Tibial nerve (tissue), 4 donors: Measurements from ENCODE around the gene SETD3. TPM values are rescaled to one million over a fixed set of nuclear protein-coding genes. Genes with fewer than 3 reads are reported as not detected.

Source experiments
- DNase-seq, 2 donors: peaks; one replicate each; pipeline ENCODE4 v3.0.0-alpha.2; 2019; ENCODE audit warnings: low spot score in 2 of 2
- H3K27ac ChIP-seq, 4 donors: fragments of 200-600 bp; sonication (generic) in 3 of 4; one replicate each; pipeline ENCODE4 v1.5.1; 2017 to 2019; ENCODE audit warnings: mild to moderate bottlenecking in 1 of 4
- H3K27me3 ChIP-seq, 2 donors: fragments of 200-600 bp; sonication (generic) in 1 of 2; one replicate each; pipeline versions ENCODE4 v1.5.1 to v1.6.0; 2017 to 2019
- H3K36me3 ChIP-seq, 3 donors: fragments of 200-600 bp; sonication (generic); one replicate each; pipeline ENCODE4 v1.5.1; 2018 to 2019
- H3K4me1 ChIP-seq, 4 donors: fragments of 200-600 bp; sonication (generic) in 3 of 4; one replicate each; pipeline ENCODE4 v1.5.1; 2017 to 2019
- H3K4me3 ChIP-seq, 4 donors: fragments of 200-600 bp; sonication (generic) in 3 of 4; one replicate each; pipeline ENCODE4 v1.5.1; 2017 to 2019; ENCODE audit warnings: mild to moderate bottlenecking in 1 of 4, moderate library complexity in 1 of 4
- H3K9me3 ChIP-seq, 4 donors: fragments of 200-600 bp; sonication (generic) in 3 of 4; one replicate each; pipeline ENCODE4 v1.5.1; 2017 to 2019
- CTCF ChIP-seq, 5 experiments: fragments of 200-600 bp in 3 of 5; fragments of 450-650 bp in 2 of 5; sonication (generic) in 3 of 5; IDR thresholded peaks; one replicate each; pipeline ENCODE4 v1.5.1; 2016 to 2019; ENCODE audit warnings: antibody characterized with exemption in 5 of 5, mild to moderate bottlenecking in 3 of 5, moderate library complexity in 2 of 5
- EP300 ChIP-seq, 2 donors: sonication (generic); formaldehyde crosslinking; IDR thresholded peaks; one replicate each; pipeline ENCODE4 v1.6.1; 2017; ENCODE audit warnings: antibody characterized with exemption in 2 of 2, mild to moderate bottlenecking in 1 of 2
- POLR2A ChIP-seq, 2 donors: fragments of 450-650 bp; IDR thresholded peaks; one replicate each; pipeline ENCODE4 v1.6.1; 2017; ENCODE audit warnings: antibody characterized with exemption in 2 of 2, mild to moderate bottlenecking in 2 of 2, moderate library complexity in 2 of 2
- WGBS, 2 donors: methylation state at CpG; one replicate each; pipeline ENCODE4 v1.1.5; 2018; 5-methylcytosine and 5-hydroxymethylcytosine counted together
- total RNA-seq, 4 donors: library from RNA; depleted of rRNA; stranded (reverse); fragments of >200 nt; gene quantifications; one replicate each; pipeline ENCODE4 v1.1.0, GENCODE V29; 2016

The SETD3 gene
- total RNA-seq, 4 donors from 2014 or later = 63.3 to 118 (median 80.6) TPM

DNA sequence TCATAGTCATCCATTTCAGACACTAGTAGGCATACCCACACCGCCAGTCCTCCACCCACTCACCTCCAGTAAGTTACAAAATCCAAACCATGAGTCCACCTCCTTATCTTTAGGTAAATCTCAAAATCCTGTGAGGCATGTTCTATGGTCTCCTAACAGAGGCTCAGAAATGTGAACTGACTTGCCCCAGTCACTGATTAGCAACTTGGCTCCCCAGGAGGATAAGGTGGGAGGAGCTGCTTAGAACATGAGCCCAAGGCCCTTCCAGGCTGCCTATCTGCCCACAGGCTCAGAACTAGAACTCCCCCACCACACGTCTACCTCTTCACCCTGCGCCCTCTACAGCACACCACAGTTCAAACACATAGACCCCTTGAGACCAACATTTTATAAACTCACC lies 19.9 kb downstream of the SETD3 start:
- TF ChIP-seq CTCF (IDR thresholded peaks at IDR 0.05) (no peak), EP300 (IDR thresholded peaks at IDR 0.05) (no peak), POLR2A (IDR thresholded peaks at IDR 0.05) (no peak)
- Histone ChIP-seq H3K9me3 (no peaks in the 10 kb centered on the region), H3K36me3 (peaks cover 0 to 81% (median 8%) of the 10 kb centered on the region in 3 donors), H3K27ac (no peak overlapping the region), H3K4me1 (no peaks in the 10 kb centered on the region), H3K4me3 (no peak overlapping the region), H3K27me3 (no peaks in the 10 kb centered on the region)
- DNase-seq = no peak
- 84 to 87% methylated on average over 3 of the region's 3 CpGs for WGBS, 2 donors

GRCh38 chr14:99459481-99460100 lies 21.1 kb downstream of the SETD3 start:
- 83 to 86% methylated on average over 5 of the region's 5 CpGs for WGBS, 2 donors
- no peak for TF ChIP-seq EP300 (IDR thresholded peaks at IDR 0.05)
- no peak for TF ChIP-seq CTCF (IDR thresholded peaks at IDR 0.05)
- TF ChIP-seq POLR2A (IDR thresholded peaks at IDR 0.05) = no peak
- Histone ChIP-seq H3K36me3 (peaks cover 0 to 82% (median 8%) of the 10 kb centered on the region in 3 donors), H3K27me3 (no peaks in the 10 kb centered on the region), H3K4me3 (no peak overlapping the region), H3K27ac (no peak overlapping the region), H3K9me3 (no peaks in the 10 kb centered on the region), H3K4me1 (no peaks in the 10 kb centered on the region)
- DNase-seq = no peak

DNA sequence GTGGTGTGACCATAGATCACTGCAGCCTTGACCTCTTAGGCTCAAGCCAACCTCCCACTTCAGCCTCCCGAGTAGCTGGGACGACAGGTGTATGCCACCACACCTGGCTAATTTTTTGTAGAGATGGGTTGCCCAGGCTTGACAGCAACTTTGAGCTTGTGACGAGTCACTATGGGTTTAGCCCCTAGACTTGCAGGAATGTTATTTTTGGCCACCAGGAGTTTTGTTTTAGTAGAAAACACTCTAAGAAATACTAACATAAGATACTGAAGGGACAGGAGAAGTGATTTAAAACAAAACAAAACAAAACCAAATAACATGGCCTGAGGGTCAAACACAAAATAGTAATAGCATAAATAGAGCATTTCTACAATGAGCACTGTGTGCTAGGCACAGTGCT lies 26.4 kb downstream of the SETD3 start:
- H3K4me3 ChIP-seq = no peak overlapping the region
- H3K9me3 ChIP-seq = no peaks in the 10 kb centered on the region
- H3K27ac ChIP-seq = no peak overlapping the region
- TF ChIP-seq EP300 (IDR thresholded peaks at IDR 0.05) (no peak), CTCF (IDR thresholded peaks at IDR 0.05) (no peak), POLR2A (IDR thresholded peaks at IDR 0.05) (no peak)
- DNase-seq = no peak
- H3K4me1 ChIP-seq = no peaks in the 10 kb centered on the region
- H3K36me3 ChIP-seq = peaks cover 0 to 82% (median 4%) of the 10 kb centered on the region in 3 donors
- H3K27me3 ChIP-seq = no peaks in the 10 kb centered on the region
- WGBS, 2 donors = 73% methylated on average over 3 of the region's 3 CpGs

- Histone ChIP-seq H3K27ac (no peak overlapping the region), H3K4me3 (no peak overlapping the region), H3K9me3 (no peaks in the 10 kb centered on the region), H3K4me1 (no peaks in the 10 kb centered on the region), H3K27me3 (no peaks in the 10 kb centered on the region), H3K36me3 (peaks cover 0 to 89% (median 4%) of the 10 kb centered on the region in 3 donors)
- WGBS, 2 donors = 74 to 76% methylated on average over 4 of the region's 4 CpGs
- no peak for DNase-seq
- TF ChIP-seq CTCF (IDR thresholded peaks at IDR 0.05) (no peak), POLR2A (IDR thresholded peaks at IDR 0.05) (no peak), EP300 (IDR thresholded peaks at IDR 0.05) (no peak)
These were observed 27.7 kb downstream of the SETD3 start for GRCh38 chr14:99452968-99453367.

GRCh38 chr14:99451234-99451633 lies 29.4 kb downstream of the SETD3 start:
- 89 to 94% methylated on average over 5 of the region's 5 CpGs for WGBS, 2 donors
- no peak for DNase-seq

More at GRCh38 chr14:99451234-99451633, 29.4 kb downstream of the SETD3 start:
- no peaks in the 10 kb centered on the region for H3K9me3 ChIP-seq
- H3K4me1 ChIP-seq = no peaks in the 10 kb centered on the region
- no peaks in the 10 kb centered on the region for H3K27me3 ChIP-seq
- TF ChIP-seq CTCF (IDR thresholded peaks at IDR 0.05) (no peak), POLR2A (IDR thresholded peaks at IDR 0.05) (no peak), EP300 (IDR thresholded peaks at IDR 0.05) (no peak)
- no peak overlapping the region for H3K4me3 ChIP-seq
- peaks cover 0 to 90% (median 0%) of the 10 kb centered on the region in 3 donors for H3K36me3 ChIP-seq
- no peak overlapping the region for H3K27ac ChIP-seq
